Measurements from ENCODE around the gene CCDC137. TPM values are rescaled to one million over a fixed set of nuclear protein-coding genes. Genes with fewer than 3 reads are reported as not detected.

The CCDC137 gene
- total and polyA plus RNA-seq, 2 of the 13 experiments (the other 11 are each of a cell fraction or from before 2014, with no cell fraction given) = 14.6 to 39.1 TPM

GRCh38 chr17:81702934-81703746 lies 36.6 kb downstream of the CCDC137 start, which contains the start of gene MRPL12 (continued):
- TF ChIP-seq PAF1 (CRISPR knock-in tag; IDR thresholded peaks at IDR 0.05) = no peak
- TF ChIP-seq E2F1 (CRISPR knock-in tag; IDR thresholded peaks at IDR 0.05) = peak; percentile 85
- peak in 1 of 2 experiments; percentile 86; a peak in 2 of 4 replicates for TF ChIP-seq ATF4 (CRISPR knock-in tag; IDR thresholded peaks at IDR 0.05)
- peak; percentile 96 for TF ChIP-seq KDM4B (CRISPR knock-in tag; IDR thresholded peaks at IDR 0.05)
- no peak for TF ChIP-seq IRF1 (CRISPR knock-in tag; IDR thresholded peaks at IDR 0.05; ENCODE audit: low read depth)
- peak; percentile 72; the same call in 1 of the 2 replicates for TF ChIP-seq ZNF343 (CRISPR knock-in tag; IDR thresholded peaks at IDR 0.05)
- TF ChIP-seq PCBP2 (optimal IDR thresholded peaks at IDR 0.05; ENCODE audit: low read depth, low read length, poor library complexity, severe bottlenecking) = no peak
- peak; percentile 96 for TF ChIP-seq ZNF580 (CRISPR knock-in tag; IDR thresholded peaks at IDR 0.05; ENCODE audit: borderline replicate concordance, low read depth)
- no peak; the same call in 1 of the 2 replicates for TF ChIP-seq SP140L (CRISPR knock-in tag; IDR thresholded peaks at IDR 0.05; ENCODE audit: borderline replicate concordance)
- TF ChIP-seq NCOA2 (CRISPR knock-in tag; IDR thresholded peaks at IDR 0.05) = peak; percentile 79; the same call in 1 of the 2 replicates
- TF ChIP-seq E2F2 (CRISPR knock-in tag; IDR thresholded peaks at IDR 0.05; ENCODE audit: borderline replicate concordance) = peak; percentile 31
- peak; percentile 97 for TF ChIP-seq SIN3A (IDR thresholded peaks at IDR 0.05; ENCODE audit: borderline replicate concordance, low read depth, low read length)
- peak; percentile 92 for TF ChIP-seq ZC3H13 (CRISPR knock-in tag; IDR thresholded peaks at IDR 0.05)
- TF ChIP-seq FOXO4 (CRISPR knock-in tag; conservative IDR thresholded peaks at IDR 0.05) = no peak
- TF ChIP-seq SRY (CRISPR knock-in tag; IDR thresholded peaks at IDR 0.05) = peak; percentile 87; the same call in 1 of the 2 replicates
- TF ChIP-seq NFYC (CRISPR knock-in tag; IDR thresholded peaks at IDR 0.05) = peak; percentile 65
- TF ChIP-seq THRA (CRISPR knock-in tag; IDR thresholded peaks at IDR 0.05; ENCODE audit: borderline replicate concordance) = peak; percentile 91; the same call in 1 of the 2 replicates
- no peak; the same call in 1 of the 2 replicates for TF ChIP-seq ZMAT5 (CRISPR knock-in tag; IDR thresholded peaks at IDR 0.05; ENCODE audit: borderline replicate concordance, low read depth)
- no peak for TF ChIP-seq NCOA5 (CRISPR knock-in tag; IDR thresholded peaks at IDR 0.05)
- TF ChIP-seq FOXC1 (CRISPR knock-in tag; IDR thresholded peaks at IDR 0.05; ENCODE audit: borderline replicate concordance) = 0 out of 2 replicates have a peak, but pooled peaks have one; percentile 89
